Uterus (tissue), 4 donors: ENCODE measurements around the gene DEAF1. TPM values are rescaled to one million over a fixed set of nuclear protein-coding genes. Genes with fewer than 3 reads are reported as not detected.

ENCODE experiments used
- DNase-seq, 2 donors: peaks; one replicate each; pipeline ENCODE4 v3.0.0-alpha.2; 2019 to 2020
- H3K27ac ChIP-seq, 2 donors: fragments of 200-600 bp; sonication (generic); 1 replicate in 1 of 2; 2 replicates in 1 of 2; pipeline ENCODE4 v1.5.1; 2016 to 2018
- H3K27me3 ChIP-seq, 2 donors: fragments of 200-600 bp; sonication (generic); one replicate each; pipeline ENCODE4 v1.5.1; 2018 to 2019; ENCODE audit warnings: control low read depth in 1 of 2
- H3K36me3 ChIP-seq, 2 donors: fragments of 200-600 bp; sonication (generic); one replicate each; pipeline ENCODE4 v1.5.1; 2019; ENCODE audit warnings: control low read depth in 1 of 2
- H3K4me1 ChIP-seq, 2 donors: fragments of 200-600 bp; sonication (generic); one replicate each; pipeline ENCODE4 v1.5.1; 2018 to 2019; ENCODE audit warnings: control low read depth in 1 of 2
- H3K4me3 ChIP-seq, 2 donors: fragments of 200-600 bp; sonication (generic); 1 replicate in 1 of 2; 2 replicates in 1 of 2; pipeline ENCODE4 v1.5.1; 2018 to 2019; ENCODE audit warnings: mild to moderate bottlenecking in 1 of 2
- H3K9me3 ChIP-seq, 2 donors: fragments of 200-600 bp; sonication (generic); one replicate each; pipeline ENCODE4 v1.5.1; 2019; ENCODE audit warnings: control low read depth in 1 of 2
- CTCF ChIP-seq, 4 experiments: fragments of 200-600 bp in 2 of 4; fragments of 450-650 bp in 2 of 4; sonication (generic) in 2 of 4; IDR thresholded peaks; one replicate each; pipeline ENCODE4 v1.5.1; 2016 to 2019; ENCODE audit warnings: antibody characterized with exemption in 4 of 4, mild to moderate bottlenecking in 2 of 4, moderate library complexity in 1 of 4
- POLR2A ChIP-seq, 2 donors: fragments of 450-650 bp; IDR thresholded peaks; one replicate each; pipeline ENCODE4 v1.6.1; 2016; ENCODE audit warnings: antibody characterized with exemption in 2 of 2, mild to moderate bottlenecking in 1 of 2, moderate library complexity in 1 of 2
- intact Hi-C: fragments of 100-400 bp; cut with DNase I; formaldehyde crosslinking; loops from one replicate; pipeline ENCODE4 v1.15.1; 2023; ENCODE audit warnings: low total_unique reads
- total RNA-seq, 4 donors: library from RNA; depleted of rRNA in 3 of 4; stranded (reverse); fragments of >200 nt in 3 of 4; gene quantifications; one replicate each; pipeline versions ENCODE4 v1.1.0 to v1.2.4, GENCODE V29; 2014 to 2023
- donor health status: DM: yes; HTN: yes; CAD: no.

The DEAF1 gene
- total RNA-seq, 4 donors from 2014 or later: 7.9 to 45.6 (median 20.4) TPM

DNA sequence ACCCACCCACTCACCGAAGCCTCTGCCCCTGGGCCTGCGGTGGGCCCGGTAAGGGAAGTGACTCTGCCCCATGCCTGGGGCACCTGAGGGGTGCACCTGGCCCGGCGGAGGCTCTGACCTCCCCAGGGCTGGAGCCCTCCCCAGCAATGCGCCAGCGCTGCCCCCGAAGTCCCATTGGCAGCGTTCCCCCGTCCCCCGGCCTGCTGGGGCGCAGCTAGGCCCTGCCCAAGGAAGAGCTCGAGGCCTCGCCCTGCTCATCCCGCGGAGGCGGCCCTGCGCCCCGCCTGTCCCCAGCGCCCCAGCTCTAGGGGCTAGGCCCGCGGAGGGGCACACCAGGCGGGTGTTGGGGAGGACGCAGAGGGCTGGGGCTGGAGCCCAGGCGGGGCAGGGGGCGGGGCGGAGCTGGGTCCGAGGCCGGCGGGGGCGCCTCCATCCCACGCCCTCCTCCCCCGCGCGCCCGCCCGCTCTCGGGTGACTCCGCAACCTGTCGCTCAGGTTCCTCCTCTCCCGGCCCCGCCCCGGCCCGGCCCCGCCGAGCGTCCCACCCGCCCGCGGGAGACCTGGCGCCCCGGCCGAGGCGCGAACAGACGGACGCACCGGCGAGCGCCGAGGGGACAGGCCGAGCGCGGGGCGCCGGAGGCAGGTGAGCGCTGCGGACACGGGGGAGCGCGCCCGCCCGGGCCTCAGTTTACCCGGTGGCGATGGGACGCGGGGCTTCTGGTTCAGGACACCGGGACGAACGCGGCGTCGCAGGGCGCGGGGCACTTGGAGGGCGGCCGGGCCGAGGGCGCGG lies 10.8 kb upstream of the DEAF1 start, which contains the start of gene EPS8L2:
TSS of gene EPS8L2 (plus strand) at position 586 of the 793 bp plus-strand sequence. CDS start 3,177 bp downstream, outside the sequence.
- H3K4me1 ChIP-seq: peaks cover 0 to 4% of the 10 kb centered on the region in 2 donors
- DNase-seq: no peak
- intact Hi-C loops: no loop called here
- peak within 1 kb of the TSS; percentile 73 to 78 for H3K27ac ChIP-seq
- H3K4me3 ChIP-seq: peak within 1 kb of the TSS; percentile 29 to 54
- H3K36me3 ChIP-seq: no peaks in the 10 kb centered on the region
- no peaks in the 10 kb centered on the region for H3K9me3 ChIP-seq
- TF ChIP-seq POLR2A (IDR thresholded peaks at IDR 0.05): no peak
- no peak for TF ChIP-seq CTCF (IDR thresholded peaks at IDR 0.05)
- H3K27me3 ChIP-seq: no peaks in the 10 kb centered on the region

DNA sequence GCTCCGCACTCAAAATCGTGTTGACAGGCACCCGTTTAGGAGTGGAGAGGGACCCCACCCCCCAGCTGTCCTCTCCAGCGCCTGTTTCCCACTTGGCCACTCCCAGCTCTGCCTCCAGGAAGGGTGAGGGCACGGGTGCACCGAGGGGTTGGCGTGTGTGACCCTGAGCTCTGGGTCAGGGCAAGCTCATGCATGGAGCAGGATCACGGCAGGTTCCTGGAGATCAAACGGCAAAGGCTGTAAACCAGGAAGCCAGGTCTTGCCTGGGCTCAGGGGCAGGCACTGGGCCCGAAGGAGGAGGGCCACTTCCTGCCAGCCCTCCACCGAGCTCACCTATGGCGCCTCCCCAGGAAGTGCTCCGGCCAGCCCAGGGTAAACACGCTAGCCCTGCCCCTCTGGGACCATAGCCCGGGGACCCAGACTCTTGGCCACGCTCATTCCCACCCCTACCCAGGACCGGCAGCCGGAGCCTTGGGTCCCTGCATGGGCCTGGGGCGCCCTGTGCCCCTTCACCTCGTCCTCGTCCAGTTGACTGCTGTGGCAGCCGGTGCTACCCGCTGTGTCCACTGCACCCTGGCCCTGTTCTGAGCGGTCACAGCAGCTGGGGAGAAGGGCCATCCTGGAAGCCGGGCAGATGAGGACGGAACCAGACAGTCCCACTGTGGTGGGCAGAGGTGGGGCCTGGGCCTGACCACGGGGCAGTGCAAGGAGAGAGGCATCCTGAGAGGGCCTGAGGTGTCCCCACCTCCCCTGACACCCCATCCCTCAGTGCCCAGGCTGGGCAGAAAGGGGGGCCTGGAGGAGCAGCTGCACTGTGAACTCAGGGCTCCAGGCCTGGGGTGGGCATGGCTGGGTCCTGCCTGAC lies 10.0 kb upstream of the DEAF1 start:
- Histone ChIP-seq H3K36me3 (no peaks in the 10 kb centered on the region), H3K27ac (peak overlapping the region; percentile 73 to 78), H3K9me3 (no peaks in the 10 kb centered on the region), H3K4me1 (peaks cover 0 to 4% of the 10 kb centered on the region in 2 donors), H3K4me3 (peak overlapping the region; percentile 29 to 54), H3K27me3 (no peaks in the 10 kb centered on the region)
- intact Hi-C loops: no loop called here
- TF ChIP-seq POLR2A (IDR thresholded peaks at IDR 0.05) (peak in 1 of 2 donors; percentile 41), CTCF (IDR thresholded peaks at IDR 0.05) (no peak)
- peak in 1 of 2 donors; percentile 56 for DNase-seq

- Histone ChIP-seq H3K27ac (peak overlapping the region; percentile 73 to 78), H3K36me3 (no peaks in the 10 kb centered on the region), H3K9me3 (no peaks in the 10 kb centered on the region), H3K27me3 (no peaks in the 10 kb centered on the region), H3K4me3 (no peak overlapping the region), H3K4me1 (peaks cover 0 to 4% of the 10 kb centered on the region in 2 donors)
- DNase-seq: no peak
- intact Hi-C loops: no loop called here
- TF ChIP-seq POLR2A (IDR thresholded peaks at IDR 0.05) (no peak), CTCF (IDR thresholded peaks at IDR 0.05) (no peak)
Measured at GRCh38 chr11:704228-704674, 9.2 kb upstream of the DEAF1 start.

DNA sequence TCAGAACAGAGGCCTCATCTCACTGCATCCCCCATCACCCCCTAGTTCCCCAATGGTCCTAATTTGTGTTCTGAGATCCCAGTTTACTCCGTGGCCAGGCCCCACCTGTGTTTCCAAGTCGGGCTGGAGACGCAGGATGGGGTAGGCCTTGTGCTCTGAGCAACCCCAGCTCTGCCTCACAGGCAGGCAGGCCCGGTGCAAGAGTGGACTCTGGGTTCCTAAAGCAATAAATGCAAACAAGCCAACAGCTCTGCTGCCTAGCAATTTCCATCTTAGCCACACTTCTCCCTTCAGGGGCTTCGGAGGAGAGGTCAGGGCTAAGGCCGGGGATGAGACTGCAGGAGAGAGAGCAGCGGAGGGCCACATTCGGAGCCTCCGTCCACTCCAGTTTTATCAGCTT lies 8.5 kb upstream of the DEAF1 start:
- H3K4me1 ChIP-seq: peaks cover 0 to 4% of the 10 kb centered on the region in 2 donors
- no peaks in the 10 kb centered on the region for H3K36me3 ChIP-seq
- TF ChIP-seq POLR2A (IDR thresholded peaks at IDR 0.05): no peak
- no peak for TF ChIP-seq CTCF (IDR thresholded peaks at IDR 0.05)
- peak overlapping the region; percentile 35 to 47 for H3K27ac ChIP-seq
- intact Hi-C loops: no loop called here
- H3K9me3 ChIP-seq: no peaks in the 10 kb centered on the region
- no peaks in the 10 kb centered on the region for H3K27me3 ChIP-seq
- H3K4me3 ChIP-seq: no peak overlapping the region
- no peak for DNase-seq
